ENCODE measurements around the gene HOXD11.

Gene HOXD11

GRCh38 chr2:176151442-176152287, 44.6 kb downstream of the HOXD11 start, which contains the start of gene HOXD4:
Gene HOXD4 (plus strand): TSS chr2:176151550. CDS start chr2:176151634, 84 bp downstream.
- DNase-seq = no peak

GRCh38 chr2:176152350-176153181, 45.5 kb downstream of the HOXD11 start:
- no peak for DNase-seq

- DNase-seq = no peak
Observed at GRCh38 chr2:176154576-176155252, 47.6 kb downstream of the HOXD11 start.

GRCh38 chr2:176155356-176156044, 48.4 kb downstream of the HOXD11 start:
- no peak for DNase-seq

- DNase-seq = no peak
Observed at GRCh38 chr2:176156301-176156806, 49.3 kb downstream of the HOXD11 start.

- no peak for DNase-seq
Observed at GRCh38 chr2:176156807-176157498, 49.9 kb downstream of the HOXD11 start, which contains the start of gene HOXD3. Gene HOXD3 (plus strand): TSS chr2:176157307. CDS start chr2:176169115, 11,808 bp downstream.

GRCh38 chr2:176157499-176158185, 50.6 kb downstream of the HOXD11 start:
- DNase-seq = no peak

GRCh38 chr2:176158186-176158591, 51.1 kb downstream of the HOXD11 start:
- no peak for DNase-seq

- no peak for DNase-seq
Observed at GRCh38 chr2:176158855-176159662, 52.0 kb downstream of the HOXD11 start.

Measured in CD4-positive, alpha-beta T cell treated with Interleukin-6 for 4 hours (primary cell).